Prostate gland (tissue), 2 donors: ENCODE data around the gene CLIP4.

Source experiments
- CTCF ChIP-seq, 4 experiments: fragments of 200-600 bp in 2 of 4; fragments of 450-650 bp in 2 of 4; sonication (generic) in 2 of 4; IDR thresholded peaks; 1 replicate in 3 of 4; 2 replicates in 1 of 4; pipeline ENCODE4 v1.5.1; 2016 to 2019; ENCODE audit warnings: antibody characterized with exemption in 4 of 4, mild to moderate bottlenecking in 2 of 4, moderate library complexity in 2 of 4
- POLR2A ChIP-seq: fragments of 450-650 bp; IDR thresholded peaks from one replicate; pipeline ENCODE4 v1.6.1; 2016; ENCODE audit warnings: antibody characterized with exemption, mild to moderate bottlenecking

GRCh38 chr2:29084554-29084953, 30.7 kb upstream of the CLIP4 start:
- TF ChIP-seq CTCF (IDR thresholded peaks at IDR 0.05) (no peak), POLR2A (no peak)
